Aorta (tissue), 5 donors: Measurements from ENCODE around the gene PDILT. TPM values are rescaled to one million over a fixed set of nuclear protein-coding genes. Genes with fewer than 3 reads are reported as not detected.

Experiments
- ATAC-seq: fragments of 200-7000 bp; cut with Tn5 transposase; one replicate; pipeline ENCODE4 v1.9.1; 2022; ENCODE audit warnings: moderate library complexity; ENCODE audit not compliant: low FRiP score
- DNase-seq, 2 donors: peaks; one replicate each; pipeline ENCODE4 v3.0.0-alpha.2; 2020
- H3K27ac ChIP-seq, 2 donors: one replicate each; pipeline ENCODE4 v1.5.1; 2013; ENCODE audit warnings: low read length in 2 of 2, mild to moderate bottlenecking in 2 of 2, moderate library complexity in 2 of 2, control low read depth in 1 of 2, inconsistent platforms in 1 of 2, low read depth in 1 of 2
- H3K27me3 ChIP-seq, 2 donors: one replicate each; pipeline ENCODE4 v1.6.1; 2013; ENCODE audit warnings: control low read depth in 1 of 2, low read length in 1 of 2, mild to moderate bottlenecking in 1 of 2, moderate library complexity in 1 of 2; ENCODE audit not compliant: insufficient read depth in 2 of 2, control insufficient read depth in 1 of 2
- H3K36me3 ChIP-seq, 2 donors: one replicate each; pipeline ENCODE4 v1.6.1; 2013; ENCODE audit warnings: control low read depth in 1 of 2, low read length in 1 of 2, mild to moderate bottlenecking in 1 of 2; ENCODE audit not compliant: insufficient read depth in 2 of 2, control insufficient read depth in 1 of 2
- H3K4me1 ChIP-seq, 2 donors: one replicate each; pipeline ENCODE4 v1.6.1; 2013; ENCODE audit warnings: low read length in 2 of 2, control low read depth in 1 of 2, mild to moderate bottlenecking in 1 of 2, moderate library complexity in 1 of 2; ENCODE audit not compliant: insufficient read depth in 2 of 2, control insufficient read depth in 1 of 2
- H3K4me3 ChIP-seq, 2 donors: one replicate each; pipeline ENCODE4 v1.5.1; 2013; ENCODE audit warnings: low read length in 2 of 2, control low read depth in 1 of 2, mild to moderate bottlenecking in 1 of 2
- H3K9me3 ChIP-seq: one replicate; pipeline ENCODE4 v1.6.1; 2013; ENCODE audit warnings: mild to moderate bottlenecking, low read length; ENCODE audit not compliant: control insufficient read depth
- WGBS, 2 donors: extraction: QIAGEN DNeasy Blood & Tissue Kit; methylation state at CpG; one replicate each; pipeline ENCODE4 v1.1.7; 2013; 5-methylcytosine and 5-hydroxymethylcytosine counted together
- intact Hi-C, 2 donors: fragments of 100-400 bp; cut with DNase I; formaldehyde crosslinking; loops; one replicate each; pipeline versions ENCODE4 v1.14.2 to v1.15.0; 2022
- polyA plus RNA-seq, 2 donors: library from polyadenylated mRNA; stranded (reverse); fragments of 200-250 nt; gene quantifications; one replicate each; pipeline ENCODE4 v1.2.3, GENCODE V29; 2013
- total RNA-seq, 2 donors: library from RNA; stranded (reverse); fragmentation: NEBNext Ultra II Directional; extraction: Animal tissue kit (Norgen Biotek cat#: 25700); gene quantifications; one replicate each; pipeline ENCODE4 v1.2.1, GENCODE V29; 2021
- donor health status: healthy with polysubstance abuse.
- donor health status: Bipolar disorder and iron deficiency.
- donor health status: DM: no; HTN: no; CAD: no.
- donor health status: DM: no; HTN: no; CAD: no.
- donor health status: DM: yes; HTN: yes; CAD: no.

The PDILT gene
- total and polyA plus RNA-seq, 4 donors: not detected

- DNase-seq (no peak), ATAC-seq (no peak)
- no peak overlapping the region for H3K27ac ChIP-seq
- H3K36me3 ChIP-seq: no peaks in the 10 kb centered on the region
- intact Hi-C loops: no loop called here
- H3K9me3 ChIP-seq: peaks cover 5% of the 10 kb centered on the region
- no peaks in the 10 kb centered on the region for H3K4me1 ChIP-seq
- 69 to 79% methylated on average over 6 of the region's 6 CpGs for WGBS, 2 donors
- no peaks in the 10 kb centered on the region for H3K27me3 ChIP-seq
- H3K4me3 ChIP-seq: no peak overlapping the region
Measured at GRCh38 chr16:20309786-20310185, 94.8 kb downstream of the PDILT start.

Other genes starting within 250 kb of the PDILT start
- gene GP2, start 77.2 kb downstream of the PDILT start, total RNA-seq: 1 to 10 TPM; 4.8 to 5.4 TPM
- gene GP2, start 77.2 kb downstream of the PDILT start, polyA plus RNA-seq: 1 to 10 TPM; 4.3 to 6.4 TPM
- gene UMOD, start 52.0 kb downstream of the PDILT start, total RNA-seq: not detected
- not detected for gene UMOD, start 52.0 kb downstream of the PDILT start, polyA plus RNA-seq
- 1 to 10 TPM; 2.6 to 5.8 TPM for gene ACSM5, start 4.8 kb upstream of the PDILT start, total RNA-seq
- gene ACSM5, start 4.8 kb upstream of the PDILT start, polyA plus RNA-seq: 1 to 10 TPM; 1.6 to 9.4 TPM
- not detected for gene ACSM2A, start 46.8 kb upstream of the PDILT start, total RNA-seq
- gene ACSM2A, start 46.8 kb upstream of the PDILT start, polyA plus RNA-seq: not detected
- gene ACSM2B, start 171.6 kb upstream of the PDILT start, total RNA-seq: not detected
- not detected for gene ACSM2B, start 171.6 kb upstream of the PDILT start, polyA plus RNA-seq